HepG2 (cell line): ENCODE data around the gene MPV17L2. TPM values are rescaled to one million over a fixed set of nuclear protein-coding genes. Genes with fewer than 3 reads are reported as not detected.

Source experiments
- ARID3A ChIP-seq: IDR thresholded peaks from 2 replicates; pipeline ENCODE4 v1.6.1; 2012; ENCODE audit warnings: low read depth, low read length, improper control_type of control experiment
- ARID4A ChIP-seq: sonication (generic); formaldehyde crosslinking; IDR thresholded peaks from 2 replicates; pipeline ENCODE4 v1.5.0; 2020; ENCODE audit warnings: mild to moderate bottlenecking, missing genetic modification reagents, borderline replicate concordance
- DZIP1 ChIP-seq: sonication (generic); formaldehyde crosslinking; IDR thresholded peaks from 2 replicates; pipeline ENCODE4 v1.5.0; 2020; ENCODE audit warnings: mild to moderate bottlenecking, missing genetic modification reagents
- EP300 ChIP-seq, 3 experiments: sonication (generic) in 1 of 3; formaldehyde crosslinking in 1 of 3; IDR thresholded peaks; 2 replicates each; pipeline versions ENCODE4 v1.5.1 to v1.6.1; 2011 to 2020; ENCODE audit warnings: low read depth in 2 of 3, low read length in 2 of 3, borderline replicate concordance in 1 of 3, improper control_type of control experiment in 1 of 3, mild to moderate bottlenecking in 1 of 3, missing genetic modification reagents in 1 of 3, moderate library complexity in 1 of 3
- FOXJ3 ChIP-seq: sonication (generic); formaldehyde crosslinking; IDR thresholded peaks from 2 replicates; pipeline ENCODE4 v1.4.0; 2020; ENCODE audit warnings: missing genetic modification reagents, mild to moderate bottlenecking, borderline replicate concordance
- IKZF5 ChIP-seq: IDR thresholded peaks from 2 replicates; pipeline ENCODE4 v1.6.1; 2018; ENCODE audit warnings: missing genetic modification reagents, mild to moderate bottlenecking, missing compliant biosample characterization
- ISL2 ChIP-seq: sonication (generic); formaldehyde crosslinking; IDR thresholded peaks from 2 replicates; pipeline ENCODE4 v1.5.0; 2020; ENCODE audit warnings: missing genetic modification reagents
- MAF1 ChIP-seq: sonication (generic); formaldehyde crosslinking; IDR thresholded peaks from 2 replicates; pipeline ENCODE4 v1.5.0; 2020; ENCODE audit warnings: missing genetic modification reagents, borderline replicate concordance
- MNT ChIP-seq: fragments of 450-650 bp; IDR thresholded peaks from 2 replicates; pipeline ENCODE4 v1.6.1; 2016
- ZNF260 ChIP-seq: sonication (generic); formaldehyde crosslinking; IDR thresholded peaks from 2 replicates; pipeline ENCODE4 v1.4.0; 2020; ENCODE audit warnings: missing genetic modification reagents, low read depth, mild to moderate bottlenecking, borderline replicate concordance
- ZNF567 ChIP-seq: sonication (generic); formaldehyde crosslinking; IDR thresholded peaks from 2 replicates; pipeline ENCODE4 v1.8.1; 2023; ENCODE audit warnings: mild to moderate bottlenecking, missing genetic modification reagents, borderline replicate concordance
- ZNF768 ChIP-seq: sonication (generic); formaldehyde crosslinking; IDR thresholded peaks from 2 replicates; pipeline ENCODE4 v1.4.0; 2020; ENCODE audit warnings: missing genetic modification reagents
- polyA plus RNA-seq, 8 experiments: library from polyadenylated mRNA; depleted of rRNA in 3 of 8; stranded (reverse) in 7 of 8; unstranded in 1 of 8; fragments of >200 nt; fragmentation: Illumina TruSeq in 4 of 8; extraction: Trizol in 4 of 8; gene quantifications; 2 replicates each; pipeline versions ENCODE4 v1.2.1 to v1.2.3, GENCODE V29; 2011 to 2016; ENCODE audit warnings: low read depth in 4 of 8, missing spikeins in 1 of 8, mixed read lengths in 1 of 8; ENCODE audit not compliant: insufficient read depth in 1 of 8
- total RNA-seq, 5 experiments: library from RNA; depleted of rRNA; stranded (reverse); fragments of >200 nt; fragmentation: Illumina TruSeq; extraction: Trizol; gene quantifications; 2 replicates each; pipeline ENCODE4 v1.2.3, GENCODE V29; 2016; ENCODE audit warnings: low read depth in 1 of 5

MPV17L2 gene
- total and polyA plus RNA-seq, 2 of the 13 experiments (the other 11 are each of a cell fraction or from before 2014, with no cell fraction given), result 13.6 to 16.7 TPM

- peak; percentile 30; the same call in 1 of the 2 replicates for TF ChIP-seq ISL2 (CRISPR knock-in tag)
- TF ChIP-seq EP300 (IDR thresholded peaks at IDR 0.05; ENCODE audit: low read depth in 2 of 2, low read length in 2 of 2), result no peak; a peak in 1 of 4 replicates
- 0 out of 2 replicates have a peak, but pooled peaks have one; percentile 45 for TF ChIP-seq EP300 (CRISPR knock-in tag; IDR thresholded peaks at IDR 0.05; ENCODE audit: borderline replicate concordance)
- peak; percentile 34; the same call in 1 of the 2 replicates for TF ChIP-seq ZNF768 (CRISPR knock-in tag)
- TF ChIP-seq MNT, result no peak
- no peak; the same call in 1 of the 2 replicates for TF ChIP-seq FOXJ3 (CRISPR knock-in tag)
- TF ChIP-seq IKZF5 (CRISPR knock-in tag), result peak; percentile 58; the same call in 1 of the 2 replicates
- no peak for TF ChIP-seq MAF1 (CRISPR knock-in tag)
- TF ChIP-seq ARID3A, result no peak
- TF ChIP-seq ZNF260 (CRISPR knock-in tag), result no peak
- no peak for TF ChIP-seq ZNF567 (CRISPR knock-in tag)
- no peak for TF ChIP-seq DZIP1
- TF ChIP-seq ARID4A (CRISPR knock-in tag), result peak; percentile 68; the same call in 1 of the 2 replicates
Measured at GRCh38 chr19:18173572-18174288, 19.3 kb upstream of the MPV17L2 start, which contains the start of gene IFI30 (continued).
